ENCODE results near the gene BRI3. TPM values are rescaled to one million over a fixed set of nuclear protein-coding genes. Genes with fewer than 3 reads are reported as not detected.

BRI3 gene
- total and polyA plus RNA-seq, 2 of the 13 experiments (the other 11 are each of a cell fraction or from before 2014, with no cell fraction given) = 54.0 to 103 TPM

DNA sequence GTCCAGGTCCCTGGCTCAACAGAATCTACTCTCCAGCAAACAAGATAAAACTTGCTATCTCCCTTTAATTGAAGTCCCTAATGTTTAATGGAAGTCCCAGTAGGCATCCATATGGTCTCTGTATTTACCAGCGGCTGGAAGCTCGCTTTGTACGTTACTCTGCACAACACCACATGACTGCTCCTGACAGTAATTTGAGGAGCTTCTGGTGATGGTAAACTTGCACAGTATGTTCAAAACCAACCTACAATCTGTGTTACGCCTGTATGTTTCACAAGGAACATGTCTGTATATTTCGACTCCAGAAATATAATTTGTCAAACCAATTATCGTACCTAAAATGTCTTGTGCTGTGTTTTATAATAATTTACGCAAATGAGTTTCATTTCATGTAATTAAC is 25.1 kb upstream of the BRI3 start:
- Histone ChIP-seq H3K4me3 (replicated peaks in 1 of 3; ENCODE audit: insufficient read depth in 1 of 3, low read depth in 2 of 3, low read length in 3 of 3) (no peak overlapping the region), H3K27me3 (ENCODE audit: control insufficient read depth in 1 of 2, insufficient read depth in 2 of 2, low read length in 2 of 2) (no peaks in the 10 kb centered on the region; a peak in 1 of 5 replicates), H3K9ac (ENCODE audit: insufficient read depth, low read depth, low read length) (no peak overlapping the region), H3K27ac (ENCODE audit: extremely low read length, insufficient read depth, low read length) (no peak overlapping the region), H2AFZ (ENCODE audit: low read length) (no peak overlapping the region), H3K4me2 (ENCODE audit: low read depth, low read length) (no peak overlapping the region), H3K4me1 (ENCODE audit: insufficient read depth, low read length) (peaks cover 22% of the 10 kb centered on the region), H3K9me3 (ENCODE audit: low read length) (no peaks in the 10 kb centered on the region), H3K36me3 (replicated peaks in 1 of 2; ENCODE audit: control insufficient read depth in 1 of 2, insufficient read depth in 2 of 2, low read length in 2 of 2) (peaks cover 1 to 6% of the 10 kb centered on the region in 2 experiments; a peak in 2 of 5 replicates), H3K79me2 (ENCODE audit: insufficient read depth, low read length) (peaks cover 21% of the 10 kb centered on the region), H4K20me1 (ENCODE audit: insufficient read depth, low read length) (no peaks in the 10 kb centered on the region)
- WGBS (ENCODE audit: low lambda C conversion rate) = 96% methylated on average over 7 of the region's 7 CpGs
- no peak for ATAC-seq
- intact Hi-C loops (cut with micrococcal nuclease; ENCODE audit: unreplicated experiment) (no loop called here), in situ Hi-C loops (cut with HindIII; ENCODE audit: extremely low pct_ligation_motif_present, low pct_unique_long_range_greater_than_20kb) (no loop called here)
- CTCF ChIA-PET (ENCODE audit: low intra/inter-chr PET ratio, low total read pairs) = no interaction called here
- POLR2A ChIA-PET = no interaction called here
- no peak for FAIRE-seq
- DNase-seq (ENCODE audit: low spot score) = no peak
- no TSS peak for BruUV-seq (replicated peaks)
- TF ChIP-seq, protein P1, sequence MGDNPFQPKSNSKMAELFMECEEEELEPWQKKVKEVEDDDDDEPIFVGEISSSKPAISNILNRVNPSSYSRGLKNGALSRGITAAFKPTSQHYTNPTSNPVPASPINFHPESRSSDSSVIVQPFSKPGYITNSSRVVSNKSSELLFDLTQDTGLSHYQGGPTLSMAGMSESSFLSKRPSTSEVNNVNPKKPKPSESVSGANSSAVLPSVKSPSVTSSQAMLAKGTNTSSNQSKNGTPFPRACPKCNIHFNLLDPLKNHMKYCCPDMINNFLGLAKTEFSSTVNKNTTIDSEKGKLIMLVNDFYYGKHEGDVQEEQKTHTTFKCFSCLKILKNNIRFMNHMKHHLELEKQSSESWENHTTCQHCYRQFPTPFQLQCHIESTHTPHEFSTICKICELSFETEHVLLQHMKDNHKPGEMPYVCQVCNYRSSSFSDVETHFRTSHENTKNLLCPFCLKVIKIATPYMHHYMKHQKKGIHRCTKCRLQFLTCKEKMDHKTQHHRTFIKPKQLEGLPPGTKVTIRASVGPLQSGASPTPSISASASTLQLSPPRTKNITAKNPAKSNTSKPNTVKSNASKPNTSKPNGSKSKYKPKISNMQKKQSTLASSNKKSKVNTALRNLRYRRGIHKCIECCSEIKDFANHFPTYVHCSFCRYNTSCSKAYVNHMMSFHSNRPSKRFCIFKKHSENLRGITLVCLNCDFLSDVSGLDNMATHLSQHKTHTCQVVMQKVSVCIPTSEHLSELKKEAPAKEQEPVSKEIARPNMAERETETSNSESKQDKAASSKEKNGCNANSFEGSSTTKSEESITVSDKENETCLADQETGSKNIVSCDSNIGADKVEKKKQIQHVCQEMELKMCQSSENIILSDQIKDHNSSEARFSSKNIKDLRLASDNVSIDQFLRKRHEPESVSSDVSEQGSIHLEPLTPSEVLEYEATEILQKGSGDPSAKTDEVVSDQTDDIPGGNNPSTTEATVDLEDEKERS (CRISPR knock-in tag; IDR thresholded peaks at IDR 0.05) = no peak
- TF ChIP-seq ZNF644 (CRISPR knock-in tag; IDR thresholded peaks at IDR 0.05; ENCODE audit: low read depth) (no peak), ZBTB34 (CRISPR knock-in tag; IDR thresholded peaks at IDR 0.05) (no peak), CEBPB (IDR thresholded peaks at IDR 0.05; ENCODE audit: borderline replicate concordance, low read depth, low read length) (no peak), NRL (CRISPR knock-in tag; IDR thresholded peaks at IDR 0.05; ENCODE audit: borderline replicate concordance) (no peak), SIX4 (CRISPR knock-in tag; IDR thresholded peaks at IDR 0.05) (no peak), ZNF253 (CRISPR knock-in tag; IDR thresholded peaks at IDR 0.05; ENCODE audit: borderline replicate concordance) (no peak), IRX3 (CRISPR knock-in tag; IDR thresholded peaks at IDR 0.05; ENCODE audit: borderline replicate concordance, low read depth) (no peak), ZNF704 (CRISPR knock-in tag; IDR thresholded peaks at IDR 0.05; ENCODE audit: borderline replicate concordance) (no peak)
